Measurements from ENCODE around the gene ECM1. TPM values are rescaled to one million over a fixed set of nuclear protein-coding genes. Genes with fewer than 3 reads are reported as not detected.

The ECM1 gene
- total and polyA plus RNA-seq, 2 of the 8 experiments (the other 6 are each of a cell fraction or from before 2014, with no cell fraction given): 0.95 to 0.98 TPM

GRCh38 chr1:150525348-150525747 is 17.4 kb downstream of the ECM1 start:
- Histone ChIP-seq H2BK12ac (ENCODE audit: low read depth, low read length) (no peak overlapping the region), H2BK15ac (ENCODE audit: low read length) (no peak overlapping the region), H4K5ac (ENCODE audit: insufficient read length, low read depth, low read length) (no peak overlapping the region), H3K4ac (replicated peaks; ENCODE audit: insufficient read length, low read depth, low read length) (no peak overlapping the region), H2AFZ (ENCODE audit: low read length) (no peak overlapping the region), H3K27ac (ENCODE audit: low read depth, low read length) (no peak overlapping the region), H2BK120ac (replicated peaks; ENCODE audit: low read depth, low read length) (no peak overlapping the region), H2AK5ac (ENCODE audit: low read depth, low read length) (no peak overlapping the region), H3K36me3 (ENCODE audit: control insufficient read depth in 2 of 4, insufficient read depth in 4 of 4, low read length in 3 of 4) (no peaks in the 10 kb centered on the region), H3K56ac (replicated peaks; ENCODE audit: insufficient read length, low read depth, low read length) (no peak overlapping the region), H3K4me2 (ENCODE audit: insufficient read depth in 1 of 2, low read depth in 2 of 2, low read length in 2 of 2) (no peak overlapping the region), H3K9ac (replicated peaks in 1 of 4; ENCODE audit: extremely low read depth in 1 of 4, low read depth in 3 of 4, low read length in 3 of 4) (no peak overlapping the region), H3K27me3 (replicated peaks in 1 of 4; ENCODE audit: control insufficient read depth in 3 of 4, extremely low read depth in 1 of 4, insufficient read depth in 3 of 4, low read length in 3 of 4) (no peaks in the 10 kb centered on the region), H2BK5ac (ENCODE audit: low read depth, low read length) (no peak overlapping the region), H3K79me1 (ENCODE audit: low read depth, low read length) (no peaks in the 10 kb centered on the region), H3K9me3 (ENCODE audit: insufficient read depth in 2 of 2, low read depth in 1 of 2, low read length in 1 of 2) (no peaks in the 10 kb centered on the region), H3K18ac (ENCODE audit: extremely low read depth, low read length) (no peak overlapping the region), H3K4me1 (replicated peaks in 1 of 4; ENCODE audit: control insufficient read depth in 3 of 4, insufficient read depth in 4 of 4, low read length in 3 of 4) (no peaks in the 10 kb centered on the region), H2BK20ac (ENCODE audit: low read length) (no peak overlapping the region), H4K20me1 (replicated peaks in 1 of 2; ENCODE audit: control insufficient read depth in 1 of 2, insufficient read depth in 2 of 2, low read length in 2 of 2) (no peaks in the 10 kb centered on the region), H3K79me2 (ENCODE audit: control insufficient read depth in 1 of 2, insufficient read depth in 2 of 2, low read length in 2 of 2) (no peaks in the 10 kb centered on the region), H3K23ac (ENCODE audit: insufficient read length) (no peak overlapping the region), H3K4me3 (ENCODE audit: extremely low read depth in 1 of 4, insufficient read depth in 2 of 4, low read depth in 3 of 4, low read length in 4 of 4) (no peak overlapping the region), H3K23me2 (ENCODE audit: low read depth, low read length) (no peaks in the 10 kb centered on the region), H4K8ac (ENCODE audit: extremely low read depth, insufficient read depth, low read length) (no peak overlapping the region), H3K14ac (ENCODE audit: insufficient read length) (no peak overlapping the region), H4K91ac (replicated peaks; ENCODE audit: insufficient read length, low read length) (no peak overlapping the region)
- no peak for DNase-seq (ENCODE audit: low read depth in 1 of 2, low spot score in 2 of 2)
- FAIRE-seq: no peak
- CTCF ChIA-PET (ENCODE audit: partially characterized antibody): interaction anchor here (0.6 to 22.4 kb wide), 3 partner anchors 7 to 17 kb away, joined by 3 to 253 read pairs (median 253); partner anchors contain the start of genes ECM1 and FALEC
- 87% methylated on average over 3 of the region's 3 CpGs; no CpG with 5 or more reads in 1 of the 2 experiments for WGBS, 2 experiments (ENCODE audit: extremely low coverage in 1 of 2, insufficient coverage in 1 of 2, insufficient read length in 1 of 2, insufficient replicate concordance in 2 of 2, low coverage in 1 of 2, low lambda C conversion rate in 2 of 2, missing lambda C conversion rate in 1 of 2)
- POLR2A ChIA-PET (ENCODE audit: partially characterized antibody): interaction anchor here (0.9 to 1.6 kb wide), 2 partner anchors 9 to 225 kb away, joined by 4 to 9 read pairs; no protein-coding TSS in a partner anchor
- TF ChIP-seq FOSL1 (IDR thresholded peaks at IDR 0.05; ENCODE audit: insufficient read depth, low read depth, low read length) (no peak), SP4 (IDR thresholded peaks at IDR 0.05; ENCODE audit: low read length) (no peak), CHD1 (IDR thresholded peaks at IDR 0.05; ENCODE audit: low read depth, low read length) (no peak), YY1 (IDR thresholded peaks at IDR 0.05; ENCODE audit: low read depth, low read length) (no peak), CREB1 (IDR thresholded peaks at IDR 0.05) (no peak), SAP30 (IDR thresholded peaks at IDR 0.05; ENCODE audit: insufficient read depth, insufficient replicate concordance, low read length) (no peak), SP1 (IDR thresholded peaks at IDR 0.05; ENCODE audit: low read depth, low read length) (no peak), KDM1A (IDR thresholded peaks at IDR 0.05; ENCODE audit: borderline replicate concordance, low read length) (no peak), CBX5 (IDR thresholded peaks at IDR 0.05; ENCODE audit: low read depth, low read length) (no peak), EGR1 (IDR thresholded peaks at IDR 0.05; ENCODE audit: borderline replicate concordance, low read depth, low read length) (no peak), GABPA (IDR thresholded peaks at IDR 0.05; ENCODE audit: borderline replicate concordance, insufficient read depth, low read length) (no peak), BCL11A (IDR thresholded peaks at IDR 0.05; ENCODE audit: low read depth in 2 of 2, low read length in 2 of 2) (no peak)
- TF ChIP-seq, protein P1, sequence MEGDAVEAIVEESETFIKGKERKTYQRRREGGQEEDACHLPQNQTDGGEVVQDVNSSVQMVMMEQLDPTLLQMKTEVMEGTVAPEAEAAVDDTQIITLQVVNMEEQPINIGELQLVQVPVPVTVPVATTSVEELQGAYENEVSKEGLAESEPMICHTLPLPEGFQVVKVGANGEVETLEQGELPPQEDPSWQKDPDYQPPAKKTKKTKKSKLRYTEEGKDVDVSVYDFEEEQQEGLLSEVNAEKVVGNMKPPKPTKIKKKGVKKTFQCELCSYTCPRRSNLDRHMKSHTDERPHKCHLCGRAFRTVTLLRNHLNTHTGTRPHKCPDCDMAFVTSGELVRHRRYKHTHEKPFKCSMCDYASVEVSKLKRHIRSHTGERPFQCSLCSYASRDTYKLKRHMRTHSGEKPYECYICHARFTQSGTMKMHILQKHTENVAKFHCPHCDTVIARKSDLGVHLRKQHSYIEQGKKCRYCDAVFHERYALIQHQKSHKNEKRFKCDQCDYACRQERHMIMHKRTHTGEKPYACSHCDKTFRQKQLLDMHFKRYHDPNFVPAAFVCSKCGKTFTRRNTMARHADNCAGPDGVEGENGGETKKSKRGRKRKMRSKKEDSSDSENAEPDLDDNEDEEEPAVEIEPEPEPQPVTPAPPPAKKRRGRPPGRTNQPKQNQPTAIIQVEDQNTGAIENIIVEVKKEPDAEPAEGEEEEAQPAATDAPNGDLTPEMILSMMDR (IDR thresholded peaks at IDR 0.05; ENCODE audit: control extremely low read depth in 1 of 3, insufficient read depth in 1 of 3, low read depth in 1 of 3, low read length in 3 of 3): no peak
